Loucy (cell line): Measurements from ENCODE around the gene SHMT2.

ENCODE experiments used
- H2AFZ ChIP-seq: fragments of 200-600 bp; sonication (generic); 2 replicates; pipeline ENCODE4 v1.6.0; 2016; ENCODE audit warnings: antibody characterized with exemption, mild to moderate bottlenecking, low read length, moderate library complexity
- H3F3A ChIP-seq: fragments of 200-600 bp; 2 replicates; pipeline ENCODE4 v1.6.0; 2016; ENCODE audit warnings: antibody characterized with exemption, low read depth, mild to moderate bottlenecking
- H3K27me3 ChIP-seq: fragments of 200-600 bp; sonication (generic); 2 replicates; pipeline ENCODE4 v1.6.1; 2014; ENCODE audit warnings: low read length, mild to moderate bottlenecking; ENCODE audit not compliant: insufficient read depth, poor library complexity, severe bottlenecking
- H3K36me3 ChIP-seq: fragments of 200-600 bp; sonication (generic); 2 replicates; pipeline ENCODE4 v1.6.1; 2016; ENCODE audit warnings: low read length; ENCODE audit not compliant: insufficient read depth
- H3K4me1 ChIP-seq: fragments of 200-600 bp; sonication (generic); 2 replicates; pipeline ENCODE4 v1.5.1; 2014; ENCODE audit warnings: low read length, mild to moderate bottlenecking; ENCODE audit not compliant: insufficient read depth, poor library complexity, severe bottlenecking
- H3K4me2 ChIP-seq: fragments of 200-600 bp; sonication (generic); 2 replicates; pipeline ENCODE4 v1.6.0; 2014; ENCODE audit warnings: antibody characterized with exemption, low read length, low read depth, mild to moderate bottlenecking; ENCODE audit not compliant: poor library complexity, severe bottlenecking
- H3K4me3 ChIP-seq: fragments of 200-600 bp; sonication (generic); 2 replicates; pipeline ENCODE4 v1.5.1; 2014; ENCODE audit warnings: low read length, mild to moderate bottlenecking, mixed read lengths; ENCODE audit not compliant: poor library complexity, severe bottlenecking
- H3K79me2 ChIP-seq: fragments of 200-600 bp; sonication (generic); 2 replicates; pipeline ENCODE4 v1.6.1; 2014; ENCODE audit warnings: low read length; ENCODE audit not compliant: insufficient read depth
- H3K9ac ChIP-seq: fragments of 200-600 bp; sonication (generic); 2 replicates; pipeline ENCODE4 v1.6.0; 2014; ENCODE audit warnings: mild to moderate bottlenecking, low read depth, low read length, moderate library complexity; ENCODE audit not compliant: poor library complexity, severe bottlenecking
- H3K9me2 ChIP-seq: fragments of 200-600 bp; sonication (generic); replicated peaks from 2 replicates; pipeline ENCODE4 v1.6.1; 2016; ENCODE audit warnings: low read depth, low read length, mixed read lengths
- H3K9me3 ChIP-seq: fragments of 200-600 bp; sonication (generic); 2 replicates; pipeline ENCODE4 v1.6.1; 2014; ENCODE audit warnings: mild to moderate bottlenecking, antibody characterized with exemption, low read length, low read depth; ENCODE audit not compliant: insufficient read depth
- H4K20me1 ChIP-seq: fragments of 200-600 bp; sonication (generic); 2 replicates; pipeline ENCODE4 v1.6.0; 2014; ENCODE audit warnings: antibody characterized with exemption, low read length, mild to moderate bottlenecking; ENCODE audit not compliant: insufficient read depth, poor library complexity, severe bottlenecking
- EZH2phosphoT487 ChIP-seq: fragments of 200-600 bp; IDR thresholded peaks from 2 replicates; pipeline ENCODE4 v1.6.1; 2018; ENCODE audit warnings: antibody characterized with exemption, mild to moderate bottlenecking, moderate library complexity, borderline replicate concordance
- TF ChIP-seq, protein P1 (sequence below): fragments of 200-600 bp; sonication (generic); conservative IDR thresholded peaks from 2 replicates; pipeline ENCODE4 v1.5.1; 2014; ENCODE audit warnings: mild to moderate bottlenecking, antibody characterized with exemption, low read length

Gene SHMT2

DNA sequence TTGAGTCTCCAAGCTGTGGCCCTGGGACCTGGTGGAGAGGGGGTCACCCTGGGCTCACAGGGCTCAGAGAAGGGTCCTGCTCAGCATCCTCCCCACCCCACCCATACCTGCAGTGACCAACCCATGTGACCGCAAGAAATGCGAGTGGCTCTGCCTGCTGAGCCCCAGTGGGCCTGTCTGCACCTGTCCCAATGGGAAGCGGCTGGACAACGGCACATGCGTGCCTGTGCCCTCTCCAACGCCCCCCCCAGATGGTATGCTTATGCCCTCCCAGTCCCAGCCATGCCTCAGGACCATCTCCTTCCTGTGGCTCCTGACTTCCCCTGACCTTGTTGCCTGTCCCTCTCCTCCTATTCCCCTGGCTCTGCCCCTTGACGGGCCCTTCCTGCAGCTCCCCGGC, 19.6 kb upstream of the SHMT2 start:
- H3K27me3 ChIP-seq = no peaks in the 10 kb centered on the region
- no peak overlapping the region for H3K4me2 ChIP-seq
- H4K20me1 ChIP-seq = no peaks in the 10 kb centered on the region
- H3K4me3 ChIP-seq = no peak overlapping the region
- no peaks in the 10 kb centered on the region for H3K9me3 ChIP-seq
- H3K36me3 ChIP-seq = no peaks in the 10 kb centered on the region
- H3K9ac ChIP-seq = no peak overlapping the region
- no peaks in the 10 kb centered on the region for H3F3A ChIP-seq
- H3K4me1 ChIP-seq = peaks cover 9% of the 10 kb centered on the region
- H2AFZ ChIP-seq = no peak overlapping the region
- H3K9me2 ChIP-seq = no peaks in the 10 kb centered on the region
- TF ChIP-seq, protein P1, sequence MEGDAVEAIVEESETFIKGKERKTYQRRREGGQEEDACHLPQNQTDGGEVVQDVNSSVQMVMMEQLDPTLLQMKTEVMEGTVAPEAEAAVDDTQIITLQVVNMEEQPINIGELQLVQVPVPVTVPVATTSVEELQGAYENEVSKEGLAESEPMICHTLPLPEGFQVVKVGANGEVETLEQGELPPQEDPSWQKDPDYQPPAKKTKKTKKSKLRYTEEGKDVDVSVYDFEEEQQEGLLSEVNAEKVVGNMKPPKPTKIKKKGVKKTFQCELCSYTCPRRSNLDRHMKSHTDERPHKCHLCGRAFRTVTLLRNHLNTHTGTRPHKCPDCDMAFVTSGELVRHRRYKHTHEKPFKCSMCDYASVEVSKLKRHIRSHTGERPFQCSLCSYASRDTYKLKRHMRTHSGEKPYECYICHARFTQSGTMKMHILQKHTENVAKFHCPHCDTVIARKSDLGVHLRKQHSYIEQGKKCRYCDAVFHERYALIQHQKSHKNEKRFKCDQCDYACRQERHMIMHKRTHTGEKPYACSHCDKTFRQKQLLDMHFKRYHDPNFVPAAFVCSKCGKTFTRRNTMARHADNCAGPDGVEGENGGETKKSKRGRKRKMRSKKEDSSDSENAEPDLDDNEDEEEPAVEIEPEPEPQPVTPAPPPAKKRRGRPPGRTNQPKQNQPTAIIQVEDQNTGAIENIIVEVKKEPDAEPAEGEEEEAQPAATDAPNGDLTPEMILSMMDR = no peak
- TF ChIP-seq EZH2phosphoT487 = no peak
- no peaks in the 10 kb centered on the region for H3K79me2 ChIP-seq

DNA sequence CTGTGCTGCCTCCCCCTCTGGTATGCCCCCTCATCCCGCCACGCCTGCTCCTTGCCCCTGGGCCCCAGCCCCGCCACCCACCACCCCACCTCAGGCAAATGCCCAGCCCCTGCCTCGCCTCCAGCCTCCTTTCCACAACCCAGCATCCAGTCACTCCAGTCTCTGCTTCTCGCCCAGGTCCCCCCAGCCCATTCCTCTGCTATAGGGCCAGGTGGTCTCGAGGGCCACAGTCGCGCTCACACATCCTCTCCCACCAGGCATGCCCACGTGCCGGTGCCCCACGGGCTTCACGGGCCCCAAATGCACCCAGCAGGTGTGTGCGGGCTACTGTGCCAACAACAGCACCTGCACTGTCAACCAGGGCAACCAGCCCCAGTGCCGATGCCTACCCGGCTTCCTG, 19.1 kb upstream of the SHMT2 start:
- Histone ChIP-seq H2AFZ (no peak overlapping the region), H3K9me2 (no peaks in the 10 kb centered on the region), H3K9ac (no peak overlapping the region), H3K4me3 (no peak overlapping the region), H4K20me1 (no peaks in the 10 kb centered on the region), H3K36me3 (no peaks in the 10 kb centered on the region), H3K4me2 (no peak overlapping the region), H3K27me3 (no peaks in the 10 kb centered on the region), H3K4me1 (peaks cover 9% of the 10 kb centered on the region), H3K79me2 (no peaks in the 10 kb centered on the region), H3K9me3 (no peaks in the 10 kb centered on the region), H3F3A (no peaks in the 10 kb centered on the region)
- TF ChIP-seq EZH2phosphoT487 = no peak
- TF ChIP-seq, protein P1 = no peak

DNA sequence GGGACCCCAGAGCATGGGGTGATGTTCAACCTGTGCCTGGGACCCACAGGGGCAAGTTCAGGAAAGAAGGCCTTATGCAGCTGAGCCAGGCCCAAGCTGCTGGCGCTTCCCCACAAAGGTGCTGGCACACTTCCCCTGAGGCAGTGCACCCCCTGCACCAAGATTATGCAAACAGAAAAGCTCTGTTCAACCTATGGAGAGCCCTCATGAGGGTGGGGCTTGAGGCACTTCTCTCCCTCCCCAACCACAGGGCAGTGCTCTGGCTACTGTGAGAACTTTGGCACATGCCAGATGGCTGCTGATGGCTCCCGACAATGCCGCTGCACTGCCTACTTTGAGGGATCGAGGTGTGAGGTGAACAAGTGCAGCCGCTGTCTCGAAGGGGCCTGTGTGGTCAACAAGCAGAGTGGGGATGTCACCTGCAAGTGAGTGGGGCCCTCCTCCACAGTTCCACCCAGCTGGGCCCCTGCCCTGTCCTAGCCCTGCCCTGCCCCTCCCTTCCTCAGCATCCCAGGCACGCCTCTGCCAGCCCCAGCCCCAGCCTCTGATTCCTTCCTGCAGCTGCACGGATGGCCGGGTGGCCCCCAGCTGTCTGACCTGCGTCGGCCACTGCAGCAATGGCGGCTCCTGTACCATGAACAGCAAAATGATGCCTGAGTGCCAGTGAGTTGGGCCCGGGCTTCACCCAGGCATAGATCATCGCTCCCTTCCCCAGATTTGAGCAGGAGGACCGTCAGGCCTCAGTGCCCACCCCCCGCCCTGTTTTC, 18.4 kb upstream of the SHMT2 start:
- Histone ChIP-seq H3K9me3 (no peaks in the 10 kb centered on the region), H3K9ac (no peak overlapping the region), H3K36me3 (no peaks in the 10 kb centered on the region), H3K4me3 (no peak overlapping the region), H3K4me2 (no peak overlapping the region), H3K27me3 (no peaks in the 10 kb centered on the region), H3K9me2 (no peaks in the 10 kb centered on the region), H3K79me2 (no peaks in the 10 kb centered on the region), H3K4me1 (peaks cover 9% of the 10 kb centered on the region), H4K20me1 (no peaks in the 10 kb centered on the region), H3F3A (no peaks in the 10 kb centered on the region), H2AFZ (no peak overlapping the region)
- TF ChIP-seq, protein P1 = no peak
- TF ChIP-seq EZH2phosphoT487 = no peak
